Tibial nerve (tissue), 3 donors: ENCODE results near the gene USP46.

Experiments used
- CTCF ChIP-seq, 5 experiments: fragments of 200-600 bp in 3 of 5; fragments of 450-650 bp in 2 of 5; sonication (generic) in 3 of 5; IDR thresholded peaks; one replicate each; pipeline ENCODE4 v1.5.1; 2016 to 2019; ENCODE audit warnings: antibody characterized with exemption in 5 of 5, mild to moderate bottlenecking in 3 of 5, moderate library complexity in 2 of 5
- POLR2A ChIP-seq, 2 donors: fragments of 450-650 bp; IDR thresholded peaks; one replicate each; pipeline ENCODE4 v1.6.1; 2017; ENCODE audit warnings: antibody characterized with exemption in 2 of 2, mild to moderate bottlenecking in 2 of 2, moderate library complexity in 2 of 2

- TF ChIP-seq CTCF (IDR thresholded peaks at IDR 0.05) (no peak), POLR2A (IDR thresholded peaks at IDR 0.05) (no peak)
Observed at GRCh38 chr4:52628974-52629373, 30.1 kb downstream of the USP46 start.
